Effector CD4-positive, alpha-beta T cell (primary cell): Measurements from ENCODE around the gene PGAM2.

Experiments used
- DNase-seq: peaks from one replicate; pipeline ENCODE4 v3.0.0-alpha.2; 2020
- total RNA-seq: gene quantifications from one replicate; lab custom pipeline; 2026; lab: John Stamatoyannopoulos, UW

Gene PGAM2
- 0.56 reads per million for total RNA-seq

GRCh38 chr7:44065431-44066110 lies at the start of gene PGAM2:
Gene PGAM2, minus strand, starts transcription at chr7:44065567. Its CDS starts 38 bp downstream, at chr7:44065529.
- DNase-seq, result no peak

- DNase-seq, result no peak
These were observed 49.4 kb upstream of the PGAM2 start for GRCh38 chr7:44114586-44115310.

- no peak for DNase-seq
These were observed 48.5 kb upstream of the PGAM2 start for GRCh38 chr7:44113764-44114354.

GRCh38 chr7:44112997-44113763 lies 47.8 kb upstream of the PGAM2 start:
- DNase-seq, result no peak

- DNase-seq, result no peak
These were observed 47.0 kb upstream of the PGAM2 start for GRCh38 chr7:44112231-44112996.

GRCh38 chr7:44111761-44112160 lies 46.4 kb upstream of the PGAM2 start:
- no peak for DNase-seq

- DNase-seq, result no peak
These were observed 45.6 kb upstream of the PGAM2 start for GRCh38 chr7:44110719-44111635.

- DNase-seq, result no peak
These were observed 44.6 kb upstream of the PGAM2 start for GRCh38 chr7:44109991-44110390.

- DNase-seq, result no peak
These were observed 43.7 kb upstream of the PGAM2 start for GRCh38 chr7:44108768-44109750.

GRCh38 chr7:44107961-44108767 lies 42.8 kb upstream of the PGAM2 start:
- DNase-seq, result no peak

GRCh38 chr7:44107116-44107960 lies 42.0 kb upstream of the PGAM2 start:
- DNase-seq, result no peak

GRCh38 chr7:44106311-44107065 lies 41.1 kb upstream of the PGAM2 start:
- DNase-seq, result no peak

- no peak for DNase-seq
These were observed 40.5 kb upstream of the PGAM2 start for GRCh38 chr7:44105832-44106231.

GRCh38 chr7:44104860-44105771 lies 39.7 kb upstream of the PGAM2 start:
- no peak for DNase-seq

- no peak for DNase-seq
These were observed 38.8 kb upstream of the PGAM2 start, which contains the start of gene AEBP1 for GRCh38 chr7:44103923-44104859. Gene AEBP1, plus strand, starts transcription at chr7:44104345. Its CDS starts 321 bp downstream, at chr7:44104666.
